Fibroblast of skin of left quadriceps (primary cell): ENCODE data around the gene MYOZ3.

Experiments used
- DNase-seq, 2 experiments: peaks; one replicate each; pipeline ENCODE4 v3.0.0-alpha.2; 2013; ENCODE audit warnings: low read depth in 2 of 2

The MYOZ3 gene

GRCh38 chr5:150627731-150628545, 33.1 kb upstream of the MYOZ3 start:
- no peak for DNase-seq

DNA sequence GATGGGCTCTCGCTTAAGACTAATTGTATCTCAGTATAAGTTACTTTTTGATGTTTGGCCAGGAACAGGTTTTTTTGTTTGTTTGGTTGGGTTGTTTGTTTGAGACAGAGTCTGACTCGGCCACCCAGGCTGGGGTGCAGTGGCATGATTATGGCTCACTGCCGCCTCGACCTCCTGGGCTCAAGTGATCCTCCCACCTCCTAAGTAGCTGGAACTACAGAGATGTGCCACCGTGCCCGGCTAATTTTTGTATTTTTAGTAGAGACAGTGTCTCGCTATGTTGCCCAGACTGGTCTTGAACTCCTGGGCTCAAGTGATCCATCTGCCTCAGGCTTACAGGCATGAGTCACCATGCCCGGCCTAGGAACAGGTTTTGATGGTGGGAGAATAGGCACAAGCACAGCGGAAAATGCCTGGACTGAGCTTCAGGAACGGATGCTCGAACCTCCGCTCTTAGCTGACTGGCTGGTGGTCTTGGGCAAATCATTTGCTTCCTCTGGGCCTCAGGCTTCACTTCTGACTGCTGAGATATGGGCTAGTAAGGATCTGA, 32.0 kb upstream of the MYOZ3 start:
- DNase-seq, result no peak

- no peak for DNase-seq
These were observed 31.0 kb upstream of the MYOZ3 start for GRCh38 chr5:150630016-150630415.

- no peak for DNase-seq
These were observed 30.4 kb upstream of the MYOZ3 start for GRCh38 chr5:150630461-150631325.

- DNase-seq, result no peak
These were observed 29.7 kb upstream of the MYOZ3 start for GRCh38 chr5:150631326-150631701.

GRCh38 chr5:150632305-150633160, 28.5 kb upstream of the MYOZ3 start:
- DNase-seq, result no peak

DNA sequence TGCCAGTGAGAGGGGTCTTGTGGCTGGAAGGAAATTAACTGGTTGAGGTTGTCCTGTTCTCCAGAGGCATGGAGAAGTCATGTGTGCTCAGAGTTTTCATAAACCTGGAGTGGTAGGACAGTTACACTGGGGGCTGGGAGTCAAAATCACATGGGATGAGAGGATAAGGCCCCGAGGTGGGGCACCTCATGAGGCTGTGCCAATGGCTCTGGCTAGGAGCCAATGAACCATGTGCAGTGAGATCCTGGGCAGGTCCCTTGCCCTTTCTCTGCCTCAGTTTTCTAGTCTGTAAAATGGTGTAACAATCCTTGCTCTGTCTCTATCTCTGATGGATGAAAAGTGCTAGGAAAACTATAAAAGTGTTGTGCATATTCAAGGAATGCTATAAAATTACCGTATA, 27.6 kb upstream of the MYOZ3 start:
- no peak for DNase-seq

DNA sequence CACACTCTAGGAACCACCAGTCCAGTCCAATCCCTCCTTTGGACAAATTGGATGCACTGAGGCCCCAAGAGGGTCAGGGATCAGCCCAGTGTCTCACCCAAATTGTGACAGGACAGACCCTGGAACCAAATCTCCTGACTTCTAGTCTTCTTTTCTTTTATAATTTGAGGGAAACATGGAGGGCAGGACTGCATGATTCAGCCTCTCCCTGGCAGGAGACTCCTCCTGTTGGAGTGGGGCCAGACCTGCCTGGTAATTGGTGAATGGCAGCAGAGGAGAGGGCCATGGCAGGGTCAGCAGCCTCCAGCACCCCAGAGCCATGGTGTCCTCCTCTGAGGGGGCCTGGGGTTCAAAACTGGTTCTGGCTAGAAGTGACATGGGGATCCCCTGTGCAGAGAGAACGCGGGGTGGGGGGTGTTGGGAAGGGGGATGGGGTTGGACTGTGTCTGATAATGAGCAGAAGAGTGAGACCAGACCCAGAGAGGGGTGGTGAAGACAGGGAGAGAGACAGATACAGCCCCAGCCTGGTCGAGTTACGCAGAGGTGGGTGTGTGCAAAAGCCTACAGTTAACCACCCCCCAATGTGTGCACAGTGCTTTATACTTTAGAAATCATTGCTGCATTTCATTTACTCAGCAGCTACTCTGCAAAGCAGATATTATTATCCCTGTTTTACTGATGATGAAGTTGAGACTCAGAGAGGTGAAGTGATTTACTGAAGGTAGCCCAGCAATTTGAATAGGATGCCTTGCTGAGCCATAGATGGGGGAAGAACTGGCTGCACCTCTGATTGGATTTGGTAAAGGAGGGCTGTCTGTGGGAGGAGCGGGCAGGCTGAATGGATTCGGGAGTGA, 24.4 kb upstream of the MYOZ3 start:
- no peak for DNase-seq

DNA sequence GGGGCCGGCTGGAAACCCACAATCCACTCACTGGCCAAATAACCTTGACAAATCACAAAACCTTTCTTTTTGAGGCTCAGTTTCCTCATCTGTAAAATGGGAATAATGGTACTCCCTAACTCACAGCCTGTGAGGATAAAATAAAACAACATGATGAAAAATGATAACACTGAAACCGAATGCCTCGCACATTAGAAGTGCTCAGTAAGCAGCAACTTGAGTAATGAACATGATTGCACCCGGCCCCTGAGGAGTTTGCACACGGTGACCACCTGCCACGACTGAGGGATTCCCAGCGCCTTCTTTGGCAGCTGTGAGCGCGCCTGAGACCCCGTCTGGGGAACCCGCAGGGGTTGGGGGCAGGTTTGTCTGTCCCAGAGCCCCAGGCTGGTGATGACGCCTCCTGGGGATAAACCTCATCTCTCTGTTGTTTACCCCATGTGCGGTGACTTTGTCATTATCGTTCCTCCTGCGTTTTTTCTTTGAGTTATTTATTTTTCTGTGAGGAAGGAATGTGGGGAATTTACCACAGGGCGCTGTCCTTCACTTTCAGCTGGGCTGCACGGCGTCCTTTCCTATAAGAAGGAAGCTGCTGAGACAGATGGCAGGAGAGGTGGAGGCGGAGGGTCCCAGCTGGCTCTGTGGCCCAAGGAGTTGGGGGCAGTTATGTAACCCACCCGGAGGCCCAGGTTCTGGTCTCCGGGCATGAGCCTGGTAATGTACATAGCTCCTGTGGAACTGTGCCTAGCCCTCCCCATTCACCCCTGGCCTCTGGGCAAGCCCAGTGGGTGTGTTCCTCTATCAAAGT, 23.6 kb upstream of the MYOZ3 start:
- peak; percentile 76 to 78 for DNase-seq

DNA sequence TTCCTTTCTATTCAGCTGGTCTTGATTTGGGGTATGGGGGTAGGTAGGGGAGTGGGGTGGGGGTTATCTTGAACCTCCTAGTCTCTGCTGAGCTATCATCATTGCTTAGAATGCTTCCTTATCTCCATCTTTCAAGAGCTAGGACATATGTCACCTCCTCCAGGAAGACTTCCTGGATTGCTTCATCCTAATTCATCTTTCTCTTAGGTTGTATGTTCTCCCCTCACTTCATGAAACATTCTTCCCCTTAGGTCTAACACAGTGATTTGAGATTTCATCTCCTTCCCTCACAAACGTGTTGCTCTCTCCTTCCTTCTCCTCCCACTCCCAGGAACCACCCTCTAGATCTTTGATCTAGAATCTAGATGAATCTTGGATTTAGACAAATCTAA, 23.0 kb upstream of the MYOZ3 start:
- DNase-seq, result no peak

- no peak for DNase-seq
These were observed 22.3 kb upstream of the MYOZ3 start for GRCh38 chr5:150638488-150639376.

DNA sequence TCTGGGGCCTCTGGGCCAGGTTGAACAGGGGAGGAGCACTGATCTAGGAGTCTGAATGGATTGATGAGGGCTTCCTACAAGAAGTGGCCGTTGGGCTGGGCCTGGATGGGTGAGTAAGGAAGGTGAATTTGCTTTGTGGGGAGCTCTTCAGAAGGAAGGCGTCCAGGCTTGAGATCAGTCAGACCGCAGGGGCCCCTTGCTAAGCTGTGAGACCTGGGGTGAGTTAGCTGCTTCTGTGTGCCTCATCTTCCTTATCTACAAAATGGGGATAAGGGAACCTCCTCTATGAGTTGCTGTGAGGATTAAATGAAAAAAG, 21.7 kb upstream of the MYOZ3 start:
- DNase-seq, result no peak

DNA sequence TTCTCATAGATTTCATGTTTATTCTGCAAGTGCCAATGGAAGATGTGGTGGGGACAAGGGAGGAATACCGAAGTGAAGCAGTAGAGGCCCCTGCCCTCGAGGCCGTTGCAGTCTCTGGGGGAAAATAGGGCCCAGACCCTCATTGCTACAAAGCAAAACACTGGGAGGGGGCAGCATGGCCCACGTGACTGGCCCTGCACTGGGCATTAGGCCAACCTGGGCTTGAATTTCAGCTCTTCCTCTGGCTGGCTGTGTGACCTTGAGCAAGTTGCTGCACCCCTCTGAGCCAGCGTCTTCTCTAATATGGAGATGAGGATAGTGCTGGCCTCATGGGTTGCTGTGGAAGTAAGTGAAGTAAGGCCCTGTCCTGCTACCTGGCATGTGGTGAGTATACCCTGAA, 21.3 kb upstream of the MYOZ3 start:
- no peak for DNase-seq

DNA sequence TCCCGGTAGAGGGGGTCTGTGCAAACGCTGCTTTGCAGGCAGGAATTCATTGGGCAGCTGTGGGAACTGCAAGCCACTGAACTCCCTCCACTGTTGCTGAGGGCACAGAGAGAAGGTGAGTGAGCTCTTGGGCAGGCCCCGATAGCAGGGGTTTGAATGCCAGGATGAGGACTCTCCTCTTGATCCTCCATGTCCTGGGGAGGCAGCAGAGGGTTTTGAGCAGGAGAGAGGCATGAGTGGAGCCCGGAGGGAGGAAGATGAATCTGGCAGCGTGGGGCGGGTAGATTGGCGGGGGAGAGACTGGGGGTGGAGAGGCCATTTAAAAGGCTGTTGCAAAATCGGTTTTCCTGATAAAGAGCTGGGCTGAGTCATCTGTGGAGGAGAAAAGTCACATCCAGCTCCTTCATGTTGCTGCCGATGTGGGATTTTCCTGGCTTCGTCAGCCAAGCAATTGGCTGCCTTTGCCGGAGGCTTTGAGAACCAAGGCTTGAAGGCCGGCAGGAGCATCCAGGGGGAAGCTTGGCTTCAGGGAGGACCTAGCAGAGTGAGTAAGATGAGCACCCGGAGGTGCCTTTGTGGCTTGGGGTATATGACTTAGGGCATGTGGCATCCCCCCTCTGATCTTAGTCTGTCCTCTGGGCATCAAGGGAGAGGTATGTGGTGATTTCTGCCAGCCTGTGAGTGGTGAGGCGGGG, 20.6 kb upstream of the MYOZ3 start, which contains the start of gene SYNPO:
TSS of gene SYNPO (plus strand) at position 350 of the 695 bp plus-strand sequence. CDS start 7,616 bp downstream, outside the sequence.
- DNase-seq, result peak; percentile 83 to 84

DNA sequence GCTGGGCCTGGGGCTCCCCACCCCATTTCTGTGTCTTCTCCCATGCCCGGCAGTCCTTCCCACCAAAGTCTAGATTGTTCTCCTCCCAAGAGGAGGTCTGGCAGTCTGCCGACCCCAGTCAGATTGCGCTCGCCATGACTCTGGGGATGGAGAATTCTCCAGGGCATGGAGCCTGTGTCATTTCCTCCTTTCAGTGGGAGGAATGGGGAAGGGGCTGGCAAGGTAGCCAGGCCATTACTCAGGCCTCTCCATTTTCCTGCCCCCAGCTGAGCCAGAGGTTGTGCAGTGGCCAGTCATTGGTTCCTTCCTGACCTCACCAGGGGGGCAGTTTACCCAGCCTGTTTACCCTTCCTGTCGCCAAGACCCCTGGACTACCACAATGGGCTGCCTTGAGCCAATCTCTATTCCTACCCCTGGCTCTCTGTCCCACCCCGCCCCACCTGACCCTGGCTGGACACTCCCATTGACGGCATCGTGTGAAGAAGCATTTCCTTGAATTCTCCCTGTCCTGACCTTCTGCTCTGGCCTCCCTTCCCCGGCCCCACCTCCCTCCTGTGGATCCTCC, 20.0 kb upstream of the MYOZ3 start:
- no peak for DNase-seq

DNA sequence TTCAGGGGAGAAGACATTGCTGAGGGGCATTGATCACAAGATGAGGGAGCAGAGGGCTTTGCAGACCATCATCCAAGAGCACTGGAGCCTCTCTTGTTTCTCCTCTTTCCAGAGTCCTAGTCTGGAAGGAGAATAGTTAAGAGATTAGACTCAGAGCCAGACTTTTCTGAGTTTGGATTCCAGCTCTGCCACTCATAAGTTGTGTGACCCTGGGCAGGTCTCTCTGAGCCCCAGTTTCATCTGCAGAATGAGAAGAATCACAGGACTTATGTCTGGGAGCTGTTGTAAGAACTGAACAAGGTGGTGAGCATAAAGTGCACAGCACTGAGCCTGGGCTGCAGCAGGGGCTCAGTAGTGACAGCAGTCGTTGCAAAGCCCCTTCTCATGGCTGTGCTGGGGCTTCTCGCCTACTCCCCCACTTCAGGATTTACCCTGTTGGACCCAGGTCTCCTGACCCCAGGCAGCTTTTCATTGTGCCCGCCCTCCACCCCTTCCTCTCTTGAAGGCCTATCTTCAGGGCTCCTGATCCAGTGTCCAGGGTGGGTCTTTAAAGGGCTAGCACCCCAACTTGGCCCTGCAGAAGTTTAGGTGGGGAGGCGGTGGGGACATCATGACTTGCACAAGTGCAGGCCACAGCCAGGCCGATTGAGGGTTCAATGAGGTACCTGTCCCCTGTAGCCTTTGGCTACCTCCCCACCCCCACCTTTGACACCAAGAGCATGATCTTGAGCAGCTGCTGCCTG, 19.1 kb upstream of the MYOZ3 start:
- no peak for DNase-seq

- peak; percentile 68 to 77 for DNase-seq
These were observed 18.5 kb upstream of the MYOZ3 start for GRCh38 chr5:150642567-150642927.
